GM21717 (cell line): Measurements from ENCODE around the gene PSD4.
"Not testable (repeated sequence)": the region's sequence is repeated elsewhere in the genome, so short reads cannot be mapped to it uniquely, and the experiment has no call there.

ENCODE experiments used
- ATAC-seq: cut with Tn5 transposase; IDR thresholded peaks from one replicate; pipeline ENCODE4 v1.9.1; 2021; ENCODE audit warnings: mild to moderate bottlenecking, moderate library complexity; ENCODE audit not compliant: unreplicated experiment

Gene PSD4

GRCh38 chr2:113235347-113236226, 61.8 kb downstream of the PSD4 start:
- ATAC-seq = not testable (repeated sequence)

GRCh38 chr2:113236367-113237159, 62.8 kb downstream of the PSD4 start:
- ATAC-seq = no peak

GRCh38 chr2:113237604-113238160, 63.9 kb downstream of the PSD4 start:
- ATAC-seq = no peak

- no peak for ATAC-seq
These were observed 65.4 kb downstream of the PSD4 start for GRCh38 chr2:113238871-113239839.

GRCh38 chr2:113240150-113240914, 66.6 kb downstream of the PSD4 start:
- ATAC-seq = no peak

GRCh38 chr2:113240915-113241911, 67.4 kb downstream of the PSD4 start:
- no peak for ATAC-seq

- ATAC-seq = no peak
These were observed 68.6 kb downstream of the PSD4 start for GRCh38 chr2:113242327-113242726.

- no peak for ATAC-seq
These were observed 71.5 kb downstream of the PSD4 start for GRCh38 chr2:113245276-113245711.

GRCh38 chr2:113246606-113247005, 72.8 kb downstream of the PSD4 start:
- no peak for ATAC-seq

GRCh38 chr2:113248997-113249770, 75.4 kb downstream of the PSD4 start:
- ATAC-seq = no peak

GRCh38 chr2:113251118-113251517, 77.3 kb downstream of the PSD4 start:
- ATAC-seq = no peak

- ATAC-seq = no peak
These were observed 78.3 kb downstream of the PSD4 start for GRCh38 chr2:113252047-113252590.

GRCh38 chr2:113253453-113253852, 79.7 kb downstream of the PSD4 start:
- ATAC-seq = no peak

GRCh38 chr2:113255140-113256070, 81.6 kb downstream of the PSD4 start:
- ATAC-seq = no peak

GRCh38 chr2:113257516-113258264, 83.9 kb downstream of the PSD4 start:
- no peak for ATAC-seq
